H9 (cell line): ENCODE results near the gene RHBDL1. TPM values are rescaled to one million over a fixed set of nuclear protein-coding genes. Genes with fewer than 3 reads are reported as not detected.

Experiments
- DNase-seq: peaks from one replicate; pipeline ENCODE4 v3.0.0-alpha.2; 2017
- H2AFZ ChIP-seq: one replicate; pipeline ENCODE4 v1.6.1; 2013; ENCODE audit warnings: mild to moderate bottlenecking, low read length, control low read depth, moderate library complexity
- H2AK5ac ChIP-seq: 2 replicates; pipeline ENCODE4 v1.6.1; 2013; ENCODE audit warnings: low read length, control low read depth, mixed read lengths; ENCODE audit not compliant: insufficient read length
- H2BK120ac ChIP-seq: one replicate; pipeline ENCODE4 v1.6.1; 2013; ENCODE audit warnings: low read depth, mild to moderate bottlenecking, low read length, control low read depth, inconsistent platforms; ENCODE audit not compliant: poor library complexity, severe bottlenecking
- H2BK12ac ChIP-seq: 2 replicates; pipeline ENCODE4 v1.6.1; 2013; ENCODE audit warnings: low read length, control low read depth, mixed read lengths, low read depth; ENCODE audit not compliant: insufficient read length
- H2BK15ac ChIP-seq: 2 replicates; pipeline ENCODE4 v1.6.1; 2013; ENCODE audit warnings: low read depth, low read length, control low read depth
- H2BK20ac ChIP-seq: one replicate; pipeline ENCODE4 v1.6.1; 2013; ENCODE audit warnings: low read depth, mild to moderate bottlenecking, low read length, control low read depth, inconsistent platforms; ENCODE audit not compliant: poor library complexity, severe bottlenecking
- H2BK5ac ChIP-seq: 2 replicates; pipeline ENCODE4 v1.6.1; 2013; ENCODE audit warnings: low read length, control low read depth, mixed read lengths; ENCODE audit not compliant: insufficient read length
- H3K14ac ChIP-seq: 2 replicates; pipeline ENCODE4 v1.6.1; 2013; ENCODE audit warnings: low read length, control low read depth; ENCODE audit not compliant: insufficient read depth
- H3K18ac ChIP-seq: 2 replicates; pipeline ENCODE4 v1.6.1; 2013; ENCODE audit warnings: low read depth, mild to moderate bottlenecking, mixed read lengths, low read length, control low read depth; ENCODE audit not compliant: insufficient read length
- H3K23ac ChIP-seq: 2 replicates; pipeline ENCODE4 v1.6.1; 2013; ENCODE audit warnings: low read length, control low read depth, mixed read lengths, low read depth; ENCODE audit not compliant: insufficient read length
- H3K23me2 ChIP-seq: 2 replicates; pipeline ENCODE4 v1.6.1; 2013; ENCODE audit warnings: low read depth, mild to moderate bottlenecking, mixed read lengths, low read length, control low read depth; ENCODE audit not compliant: insufficient read length, poor library complexity, severe bottlenecking
- H3K27ac ChIP-seq: 2 replicates; pipeline ENCODE4 v1.5.1; 2013; ENCODE audit warnings: low read length, control low read depth, mixed read lengths, low read depth; ENCODE audit not compliant: insufficient read length
- H3K27me3 ChIP-seq: 2 replicates; pipeline ENCODE4 v1.6.1; 2013; ENCODE audit warnings: low read length, control low read depth, inconsistent platforms; ENCODE audit not compliant: insufficient read depth
- H3K4ac ChIP-seq: 2 replicates; pipeline ENCODE4 v1.6.1; 2013; ENCODE audit warnings: low read depth, mild to moderate bottlenecking, control low read depth, inconsistent platforms, low read length, moderate library complexity
- H3K4me1 ChIP-seq: 2 replicates; pipeline ENCODE4 v1.6.1; 2013; ENCODE audit warnings: low read length, control low read depth, inconsistent platforms; ENCODE audit not compliant: insufficient read depth
- H3K4me2 ChIP-seq: 2 replicates; pipeline ENCODE4 v1.6.1; 2013; ENCODE audit warnings: low read length, control low read depth, mixed read lengths; ENCODE audit not compliant: insufficient read length, insufficient read depth
- H3K56ac ChIP-seq: 2 replicates; pipeline ENCODE4 v1.6.1; 2013; ENCODE audit warnings: low read depth, mild to moderate bottlenecking, mixed read lengths, low read length, control low read depth; ENCODE audit not compliant: insufficient read length
- H3K79me1 ChIP-seq: 2 replicates; pipeline ENCODE4 v1.6.1; 2013; ENCODE audit warnings: low read depth, mild to moderate bottlenecking, moderate library complexity, low read length, control low read depth, inconsistent platforms; ENCODE audit not compliant: insufficient read depth, poor library complexity, severe bottlenecking
- H3K79me2 ChIP-seq: 2 replicates; pipeline ENCODE4 v1.6.1; 2013; ENCODE audit warnings: low read length, control low read depth, inconsistent platforms; ENCODE audit not compliant: insufficient read depth
- H3K9ac ChIP-seq: 2 replicates; pipeline ENCODE4 v1.6.1; 2013; ENCODE audit warnings: low read length, control low read depth, mixed read lengths; ENCODE audit not compliant: insufficient read length; ENCODE audit errors: extremely low read depth
- H3K9me3 ChIP-seq: one replicate; pipeline ENCODE4 v1.6.1; 2013; ENCODE audit warnings: low read depth, low read length, inconsistent platforms; ENCODE audit not compliant: control insufficient read depth
- H3T11ph ChIP-seq: one replicate; pipeline ENCODE4 v1.6.1; 2013; ENCODE audit warnings: mild to moderate bottlenecking, low read length, control low read depth, inconsistent platforms
- H4K20me1 ChIP-seq: one replicate; pipeline ENCODE4 v1.6.1; 2013; ENCODE audit not compliant: control insufficient read depth, insufficient read length, insufficient read depth
- H4K5ac ChIP-seq: 2 replicates; pipeline ENCODE4 v1.6.1; 2013; ENCODE audit warnings: low read depth, mild to moderate bottlenecking, mixed read lengths, low read length, control low read depth; ENCODE audit not compliant: insufficient read length
- H4K8ac ChIP-seq: replicated peaks from 2 replicates; pipeline ENCODE4 v1.6.1; 2013; ENCODE audit warnings: low read length, control low read depth, mixed read lengths, low read depth; ENCODE audit not compliant: insufficient read length
- H4K91ac ChIP-seq: 2 replicates; pipeline ENCODE4 v1.6.1; 2013; ENCODE audit warnings: low read depth, mild to moderate bottlenecking, moderate library complexity, mixed read lengths, low read length, control low read depth; ENCODE audit not compliant: insufficient read length
- H3K27ac Mint-ChIP-seq, 3 experiments: 2 replicates in 2 of 3; 3 replicates in 1 of 3; pipeline ENCODE4 v1.8.0; 2020 to 2021; ENCODE audit warnings: mixed read lengths in 3 of 3, mild to moderate bottlenecking in 1 of 3, moderate library complexity in 1 of 3
- H3K27me3 Mint-ChIP-seq: 2 replicates; pipeline ENCODE4 v1.8.0; 2021; ENCODE audit warnings: low read depth, mild to moderate bottlenecking, moderate library complexity, mixed read lengths
- H3K36me3 Mint-ChIP-seq, 3 experiments: 2 replicates in 2 of 3; 3 replicates in 1 of 3; pipeline ENCODE4 v1.8.0; 2020 to 2021; ENCODE audit warnings: low read depth in 3 of 3, mixed read lengths in 3 of 3; ENCODE audit not compliant: insufficient read depth in 1 of 3
- H3K4me1 Mint-ChIP-seq, 2 experiments: 2 replicates each; pipeline ENCODE4 v1.8.0; 2020; ENCODE audit warnings: mixed read lengths in 2 of 2
- H3K4me3 Mint-ChIP-seq, 2 experiments: 2 replicates in 1 of 2; 3 replicates in 1 of 2; pipeline ENCODE4 v1.8.0; 2020 to 2021; ENCODE audit warnings: mild to moderate bottlenecking in 2 of 2, mixed read lengths in 2 of 2, moderate library complexity in 1 of 2
- H3K9me3 Mint-ChIP-seq, 2 experiments: 2 replicates in 1 of 2; 3 replicates in 1 of 2; pipeline ENCODE4 v1.8.0; 2020; ENCODE audit warnings: mild to moderate bottlenecking in 2 of 2, mixed read lengths in 2 of 2, moderate library complexity in 1 of 2
- WGBS: extraction: QIAGEN DNeasy Blood & Tissue Kit; methylation state at CpG from one replicate; pipeline ENCODE4 v1.1.7; 2013; ENCODE audit warnings: missing lambda C conversion rate, low lambda C conversion rate, mixed read lengths; ENCODE audit not compliant: insufficient read length; ENCODE audit errors: extremely low coverage; 5-methylcytosine and 5-hydroxymethylcytosine counted together
- total RNA-seq: library from RNA; stranded (reverse); gene quantifications from 2 replicates; pipeline ENCODE4 v1.2.1, GENCODE V29; 2021
- TF ChIP-seq, protein P1 (sequence below): fragments of 200-600 bp; sonication (generic); conservative IDR thresholded peaks from 3 replicates; pipeline ENCODE4 v1.8.0; 2021; ENCODE audit warnings: antibody characterized with exemption, mild to moderate bottlenecking

The RHBDL1 gene
- total RNA-seq, 1 experiment from 2014 or later, result 7.6 TPM

- no CpG with 5 or more reads among the region's 57 CpGs for WGBS
- Histone ChIP-seq H3K27ac (no peak overlapping the region), H3K23me2 (peaks cover 11% of the 10 kb centered on the region), H3K27me3 (no peaks in the 10 kb centered on the region), H3T11ph (no peak overlapping the region), H4K5ac (no peak overlapping the region), H2BK12ac (no peak overlapping the region), H3K4me2 (peak overlapping the region; percentile 15), H3K14ac (no peak overlapping the region), H3K4me1 (no peaks in the 10 kb centered on the region), H2BK20ac (no peak overlapping the region), H2AK5ac (no peak overlapping the region), H4K20me1 (no peaks in the 10 kb centered on the region), H3K9ac (peak overlapping the region; percentile 21), H3K79me2 (peaks cover 2% of the 10 kb centered on the region; the same call in 1 of the 2 replicates), H4K8ac (no peak overlapping the region), H2BK5ac (no peak overlapping the region), H4K91ac (no peak overlapping the region), H3K56ac (no peak overlapping the region), H3K4ac (no peak overlapping the region), H2AFZ (no peak overlapping the region), H3K18ac (no peak overlapping the region), H3K9me3 (no peaks in the 10 kb centered on the region), H3K23ac (no peak overlapping the region), H2BK120ac (no peak overlapping the region), H3K79me1 (no peaks in the 10 kb centered on the region), H2BK15ac (no peak overlapping the region)
- peaks cover 15 to 47% (median 44%) of the 10 kb centered on the region in 3 experiments; a peak in 6 of 7 replicates for H3K36me3 Mint-ChIP-seq
- DNase-seq, result no peak
- TF ChIP-seq, protein P1, sequence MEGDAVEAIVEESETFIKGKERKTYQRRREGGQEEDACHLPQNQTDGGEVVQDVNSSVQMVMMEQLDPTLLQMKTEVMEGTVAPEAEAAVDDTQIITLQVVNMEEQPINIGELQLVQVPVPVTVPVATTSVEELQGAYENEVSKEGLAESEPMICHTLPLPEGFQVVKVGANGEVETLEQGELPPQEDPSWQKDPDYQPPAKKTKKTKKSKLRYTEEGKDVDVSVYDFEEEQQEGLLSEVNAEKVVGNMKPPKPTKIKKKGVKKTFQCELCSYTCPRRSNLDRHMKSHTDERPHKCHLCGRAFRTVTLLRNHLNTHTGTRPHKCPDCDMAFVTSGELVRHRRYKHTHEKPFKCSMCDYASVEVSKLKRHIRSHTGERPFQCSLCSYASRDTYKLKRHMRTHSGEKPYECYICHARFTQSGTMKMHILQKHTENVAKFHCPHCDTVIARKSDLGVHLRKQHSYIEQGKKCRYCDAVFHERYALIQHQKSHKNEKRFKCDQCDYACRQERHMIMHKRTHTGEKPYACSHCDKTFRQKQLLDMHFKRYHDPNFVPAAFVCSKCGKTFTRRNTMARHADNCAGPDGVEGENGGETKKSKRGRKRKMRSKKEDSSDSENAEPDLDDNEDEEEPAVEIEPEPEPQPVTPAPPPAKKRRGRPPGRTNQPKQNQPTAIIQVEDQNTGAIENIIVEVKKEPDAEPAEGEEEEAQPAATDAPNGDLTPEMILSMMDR, result no peak
- peak overlapping the region in 1 of 3 experiments; percentile 83; a peak in 2 of 7 replicates for H3K27ac Mint-ChIP-seq
- no peaks in the 10 kb centered on the region; the same call in 1 of the 2 replicates for H3K27me3 Mint-ChIP-seq
- peaks cover 13 to 27% of the 10 kb centered on the region in 2 experiments for H3K4me1 Mint-ChIP-seq
- no peaks in the 10 kb centered on the region for H3K9me3 Mint-ChIP-seq
- H3K4me3 Mint-ChIP-seq, result peak overlapping the region; percentile 81 to 86
Measured at GRCh38 chr16:683396-684070, 8.1 kb downstream of the RHBDL1 start.
